Fibroblast of lung (primary cell): ENCODE measurements around the gene TNRC18.
"Not testable (repeated sequence)": the region's sequence is repeated elsewhere in the genome, so short reads cannot be mapped to it uniquely, and the experiment has no call there.

Experiments
- CTCF ChIP-seq, 2 donors: IDR thresholded peaks in 1 of 2; conservative IDR thresholded peaks in 1 of 2; 1 replicate in 1 of 2; 2 replicates in 1 of 2; pipeline ENCODE4 v1.5.1; 2011 to 2012; ENCODE audit warnings: low read length in 2 of 2, control low read depth in 1 of 2, inconsistent platforms in 1 of 2, low read depth in 1 of 2, mild to moderate bottlenecking in 1 of 2
- EZH2 ChIP-seq: IDR thresholded peaks from 2 replicates; pipeline ENCODE4 v1.5.1; 2012; ENCODE audit warnings: low read length, control low read depth, mild to moderate bottlenecking; ENCODE audit errors: missing control alignments

DNA sequence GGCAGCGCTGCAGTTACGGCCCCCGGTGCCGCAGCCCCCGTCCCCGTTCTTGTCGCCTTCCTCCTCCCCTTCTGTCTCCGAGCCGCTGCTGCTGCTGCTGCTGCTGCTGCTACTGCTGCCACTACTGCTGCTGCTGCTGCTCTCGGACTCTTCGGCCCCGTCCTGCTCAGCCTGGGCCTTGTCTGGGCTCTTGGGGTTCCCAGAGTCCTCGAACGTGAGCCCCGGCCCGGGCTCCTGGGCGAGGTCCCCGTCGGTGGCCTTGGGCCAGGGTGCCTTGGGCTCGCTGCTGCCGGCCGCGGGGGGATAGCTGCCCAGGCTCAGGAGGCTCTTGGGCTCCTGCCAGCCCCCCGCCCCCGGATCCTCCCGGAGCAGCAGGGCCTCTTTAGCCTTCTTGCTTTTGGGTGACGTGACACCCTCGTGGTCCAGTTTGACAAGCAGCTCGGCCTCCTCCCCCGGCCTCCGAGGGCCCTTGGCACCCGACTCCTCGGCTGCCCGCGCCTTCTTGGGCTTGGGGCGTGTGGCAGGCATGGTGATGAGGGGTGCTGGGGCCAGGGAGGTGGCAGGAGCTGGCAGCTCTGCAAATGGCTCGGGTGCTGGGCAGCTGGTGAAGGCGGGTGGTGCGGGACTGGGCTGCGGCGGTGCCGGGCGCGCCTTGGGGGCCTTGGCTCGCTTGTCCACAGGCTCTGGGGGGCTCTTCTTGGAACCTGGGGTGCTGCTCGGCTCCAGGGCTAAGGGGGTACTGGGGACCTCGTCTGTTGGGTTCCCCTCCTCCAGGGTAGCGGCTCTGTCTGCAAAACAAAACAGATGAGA lies 110.4 kb downstream of the TNRC18 start:
- TF ChIP-seq CTCF (conservative IDR thresholded peaks at IDR 0.05 in 1 of 2, IDR thresholded peaks at IDR 0.05 in 1 of 2; ENCODE audit: low read depth in 1 of 2, low read length in 2 of 2); EZH2: not testable (repeated sequence)
